Mesodermal cell (in vitro differentiated cells): ENCODE measurements around the gene TIAM1.
A peak's percentile ranks its signal among the peaks of the same experiment; 100 is the strongest.

ENCODE experiments used
- H3K27ac ChIP-seq: 2 replicates; pipeline ENCODE4 v1.7.0; 2013; ENCODE audit warnings: mild to moderate bottlenecking, low read depth, low read length, moderate library complexity; ENCODE audit not compliant: severe bottlenecking
- H3K36me3 ChIP-seq: 2 replicates; pipeline ENCODE4 v1.7.1; 2013; ENCODE audit warnings: mild to moderate bottlenecking, low read length, moderate library complexity; ENCODE audit not compliant: control insufficient read depth, insufficient read depth
- H3K4me1 ChIP-seq: one replicate; pipeline ENCODE4 v1.7.1; 2013; ENCODE audit warnings: mild to moderate bottlenecking, low read length; ENCODE audit not compliant: insufficient read depth, control insufficient read depth, poor library complexity, severe bottlenecking
- H3K4me3 ChIP-seq: 2 replicates; pipeline ENCODE4 v1.7.0; 2013; ENCODE audit warnings: low read length, control low read depth, mild to moderate bottlenecking; ENCODE audit not compliant: insufficient read depth, poor library complexity, severe bottlenecking; ENCODE audit errors: extremely low read depth
- H3K9me3 ChIP-seq: 2 replicates; pipeline ENCODE4 v1.7.1; 2013; ENCODE audit warnings: mild to moderate bottlenecking, low read length, moderate library complexity; ENCODE audit not compliant: control insufficient read depth
- WGBS, 2 experiments: methylation state at CpG; one replicate each; pipeline ENCODE4 v1.1.5; 2013; ENCODE audit warnings: missing lambda C conversion rate in 2 of 2; ENCODE audit not compliant: insufficient coverage in 2 of 2; 5-methylcytosine and 5-hydroxymethylcytosine counted together

The TIAM1 gene

GRCh38 chr21:31180256-31181081 is 163.6 kb downstream of the TIAM1 start:
- 28 to 32% methylated on average over 3 to 4 of the region's 5 CpGs for WGBS, 2 experiments
- peak overlapping the region; percentile 16 for H3K27ac ChIP-seq
- H3K4me1 ChIP-seq = peaks cover 24% of the 10 kb centered on the region
- H3K36me3 ChIP-seq = peaks cover 2% of the 10 kb centered on the region
- no peak overlapping the region for H3K4me3 ChIP-seq
- H3K9me3 ChIP-seq = no peaks in the 10 kb centered on the region

- Histone ChIP-seq H3K4me3 (no peak overlapping the region), H3K4me1 (peaks cover 42% of the 10 kb centered on the region), H3K36me3 (no peaks in the 10 kb centered on the region), H3K27ac (no peak overlapping the region), H3K9me3 (no peaks in the 10 kb centered on the region)
- 100% methylated on average over 3 of the region's 4 CpGs for WGBS, 2 experiments
Measured at GRCh38 chr21:31176725-31177124, 167.3 kb downstream of the TIAM1 start.

GRCh38 chr21:31176080-31176551 is 167.9 kb downstream of the TIAM1 start:
- Histone ChIP-seq H3K9me3 (no peaks in the 10 kb centered on the region), H3K4me1 (peaks cover 42% of the 10 kb centered on the region)

GRCh38 chr21:31173881-31174555 is 170.0 kb downstream of the TIAM1 start:
- Histone ChIP-seq H3K4me1 (peaks cover 42% of the 10 kb centered on the region), H3K27ac (peak overlapping the region; percentile 91), H3K4me3 (no peak overlapping the region), H3K9me3 (no peaks in the 10 kb centered on the region), H3K36me3 (no peaks in the 10 kb centered on the region)
- WGBS, 2 experiments = 74 to 79% methylated on average over 23 of the region's 25 CpGs

More at GRCh38 chr21:31176080-31176551, 167.9 kb downstream of the TIAM1 start:
- no peak overlapping the region for H3K27ac ChIP-seq
- no CpG with 5 or more reads among the region's 2 CpGs for WGBS, 2 experiments
- H3K36me3 ChIP-seq = no peaks in the 10 kb centered on the region
- no peak overlapping the region for H3K4me3 ChIP-seq

- Histone ChIP-seq H3K4me1 (peaks cover 36% of the 10 kb centered on the region), H3K4me3 (no peak overlapping the region), H3K36me3 (no peaks in the 10 kb centered on the region), H3K9me3 (no peaks in the 10 kb centered on the region), H3K27ac (peak overlapping the region; percentile 74)
- WGBS, 2 experiments = 65 to 68% methylated on average over 4 to 5 of the region's 6 CpGs
Measured at GRCh38 chr21:31172328-31172727, 171.7 kb downstream of the TIAM1 start.

GRCh38 chr21:31164713-31165694 is 179.1 kb downstream of the TIAM1 start:
- Histone ChIP-seq H3K4me1 (peaks cover 8% of the 10 kb centered on the region), H3K9me3 (no peaks in the 10 kb centered on the region), H3K4me3 (no peak overlapping the region), H3K36me3 (peaks cover 10% of the 10 kb centered on the region), H3K27ac (no peak overlapping the region)
- 83 to 90% methylated on average over 1 to 5 of the region's 8 CpGs for WGBS, 2 experiments

GRCh38 chr21:31162827-31163226 is 181.2 kb downstream of the TIAM1 start:
- Histone ChIP-seq H3K9me3 (no peaks in the 10 kb centered on the region), H3K4me3 (no peak overlapping the region), H3K36me3 (peaks cover 10% of the 10 kb centered on the region), H3K4me1 (peaks cover 24% of the 10 kb centered on the region), H3K27ac (no peak overlapping the region)
- WGBS, 2 experiments = 75 to 86% methylated on average over 3 to 4 of the region's 4 CpGs

- Histone ChIP-seq H3K4me3 (no peak overlapping the region), H3K27ac (no peak overlapping the region)
Measured at GRCh38 chr21:31162079-31162699, 181.9 kb downstream of the TIAM1 start.

GRCh38 chr21:31161157-31161556 is 182.9 kb downstream of the TIAM1 start:
- H3K27ac ChIP-seq = peak overlapping the region; percentile 48
- H3K4me1 ChIP-seq = peaks cover 24% of the 10 kb centered on the region
- peaks cover 15% of the 10 kb centered on the region for H3K36me3 ChIP-seq
- H3K9me3 ChIP-seq = peaks cover 11% of the 10 kb centered on the region
- 0 to 17% methylated on average over 2 of the region's 5 CpGs for WGBS, 2 experiments
- peak overlapping the region; percentile 33 for H3K4me3 ChIP-seq

More at GRCh38 chr21:31162079-31162699, 181.9 kb downstream of the TIAM1 start:
- Histone ChIP-seq H3K4me1 (peaks cover 24% of the 10 kb centered on the region), H3K36me3 (peaks cover 10% of the 10 kb centered on the region), H3K9me3 (peaks cover under 1% of the 10 kb centered on the region)
- WGBS, 2 experiments = no CpG with 5 or more reads among the region's 4 CpGs

- H3K9me3 ChIP-seq = peaks cover 18% of the 10 kb centered on the region
- peak overlapping the region; percentile 33 for H3K4me3 ChIP-seq
- peak overlapping the region; percentile 48 for H3K27ac ChIP-seq
- no CpG with 5 or more reads among the region's 5 CpGs for WGBS, 2 experiments
- H3K36me3 ChIP-seq = peaks cover 19% of the 10 kb centered on the region
- peaks cover 24% of the 10 kb centered on the region for H3K4me1 ChIP-seq
Measured at GRCh38 chr21:31159808-31160207, 184.3 kb downstream of the TIAM1 start.
